ENCODE results near the gene ARL3.
"Not testable (repeated sequence)": the region's sequence is repeated elsewhere in the genome, so short reads cannot be mapped to it uniquely, and the experiment has no call there.

The ARL3 gene

GRCh38 chr10:102701796-102702195 lies 12.4 kb downstream of the ARL3 start:
- no peak for DNase-seq

- DNase-seq = no peak
Observed at GRCh38 chr10:102701272-102701671, 12.9 kb downstream of the ARL3 start.

- no peak for DNase-seq
Observed at GRCh38 chr10:102698894-102699293, 15.3 kb downstream of the ARL3 start.

- DNase-seq = no peak
Observed at GRCh38 chr10:102696736-102697135, 17.5 kb downstream of the ARL3 start.

GRCh38 chr10:102695401-102695800 lies 18.8 kb downstream of the ARL3 start:
- DNase-seq = not testable (repeated sequence)

- no peak for DNase-seq
Observed at GRCh38 chr10:102691285-102692066, 22.7 kb downstream of the ARL3 start.

- DNase-seq = no peak
Observed at GRCh38 chr10:102683736-102684135, 30.5 kb downstream of the ARL3 start.

- DNase-seq = no peak
Observed at GRCh38 chr10:102682981-102683380, 31.2 kb downstream of the ARL3 start.

- no peak for DNase-seq
Observed at GRCh38 chr10:102682416-102682815, 31.8 kb downstream of the ARL3 start.

- no peak for DNase-seq
Observed at GRCh38 chr10:102681696-102682095, 32.5 kb downstream of the ARL3 start.

- DNase-seq = no peak
Observed at GRCh38 chr10:102679596-102679995, 34.6 kb downstream of the ARL3 start.

GRCh38 chr10:102678842-102679289 lies 35.3 kb downstream of the ARL3 start:
- peak; percentile 39 for DNase-seq

- DNase-seq = no peak
Observed at GRCh38 chr10:102678068-102678400, 36.2 kb downstream of the ARL3 start.

- no peak for DNase-seq
Observed at GRCh38 chr10:102677331-102678067, 36.7 kb downstream of the ARL3 start.

GRCh38 chr10:102676534-102677315 lies 37.5 kb downstream of the ARL3 start:
- no peak for DNase-seq

- no peak for DNase-seq
Observed at GRCh38 chr10:102675666-102676533, 38.3 kb downstream of the ARL3 start.

- no peak for DNase-seq
Observed at GRCh38 chr10:102675011-102675665, 39.1 kb downstream of the ARL3 start.

- no peak for DNase-seq
Observed at GRCh38 chr10:102674566-102674965, 39.6 kb downstream of the ARL3 start.

GRCh38 chr10:102673819-102674511 lies 40.2 kb downstream of the ARL3 start:
- DNase-seq = peak; percentile 76

- no peak for DNase-seq
Observed at GRCh38 chr10:102673236-102673818, 40.9 kb downstream of the ARL3 start.

GRCh38 chr10:102670871-102671434 lies 43.2 kb downstream of the ARL3 start:
- DNase-seq = no peak

All from activated CD4-positive, alpha-beta T cell treated with anti-CD3 and anti-CD28 coated beads, Interleukin-2, Interleukin-6, amounts not matched to agents 100 ng/mL and 50 ng/mL, durations not matched to agents 16 hours and 8 hours (primary cell).